CD4-positive, alpha-beta T cell treated with Interleukin-10 for 1 hour (primary cell): ENCODE measurements around the gene RANBP3L.
"Not testable (repeated sequence)": the region's sequence is repeated elsewhere in the genome, so short reads cannot be mapped to it uniquely, and the experiment has no call there.

Source experiments
- DNase-seq: peaks from one replicate; pipeline ENCODE4 v3.0.0-alpha.2; 2020

RANBP3L gene

GRCh38 chr5:36202521-36202961, 99.2 kb downstream of the RANBP3L start:
- DNase-seq: no peak

- DNase-seq: no peak
Observed at GRCh38 chr5:36200513-36200912, 101.2 kb downstream of the RANBP3L start.

- DNase-seq: no peak
Observed at GRCh38 chr5:36199620-36200019, 102.1 kb downstream of the RANBP3L start.

- DNase-seq: not testable (repeated sequence)
Observed at GRCh38 chr5:36198783-36199182, 102.9 kb downstream of the RANBP3L start.
